Prostate gland (tissue), 2 donors: Measurements from ENCODE around the gene ICA1. TPM values are rescaled to one million over a fixed set of nuclear protein-coding genes. Genes with fewer than 3 reads are reported as not detected.

Source experiments
- DNase-seq: peaks from one replicate; pipeline ENCODE4 v3.0.0-alpha.2; 2019; ENCODE audit warnings: low spot score
- H3K27ac ChIP-seq, 2 donors: fragments of 200-600 bp; sonication (generic); 2 replicates each; pipeline ENCODE4 v1.5.1; 2017 to 2019
- H3K27me3 ChIP-seq: fragments of 200-600 bp; sonication (generic); replicated peaks from 2 replicates; pipeline ENCODE4 v1.5.1; 2019; ENCODE audit not compliant: insufficient read depth
- H3K36me3 ChIP-seq, 2 donors: fragments of 200-600 bp; sonication (generic); 1 replicate in 1 of 2; 2 replicates in 1 of 2; pipeline versions ENCODE4 v1.5.1 to v1.8.1; 2017 to 2019
- H3K4me1 ChIP-seq: fragments of 200-600 bp; sonication (generic); replicated peaks from 2 replicates; pipeline ENCODE4 v1.5.1; 2019
- H3K4me3 ChIP-seq, 2 donors: fragments of 200-600 bp; sonication (generic); 2 replicates each; pipeline ENCODE4 v1.5.1; 2017 to 2019
- H3K9me3 ChIP-seq: fragments of 200-600 bp; sonication (generic); 2 replicates; pipeline ENCODE4 v1.5.1; 2017
- POLR2A ChIP-seq: fragments of 450-650 bp; IDR thresholded peaks from one replicate; pipeline ENCODE4 v1.6.1; 2016; ENCODE audit warnings: antibody characterized with exemption, mild to moderate bottlenecking
- POLR2AphosphoS5 ChIP-seq: sonication (generic); formaldehyde crosslinking; IDR thresholded peaks from one replicate; pipeline ENCODE4 v1.6.1; 2017; ENCODE audit warnings: antibody characterized with exemption
- WGBS: methylation state at CpG from one replicate; pipeline ENCODE4 v1.1.5; 2018; 5-methylcytosine and 5-hydroxymethylcytosine counted together
- intact Hi-C: fragments of 100-400 bp; cut with DNase I; formaldehyde crosslinking; loops from one replicate; pipeline ENCODE4 v1.14.2; 2022
- total RNA-seq, 2 donors: library from RNA; depleted of rRNA; stranded (reverse); fragments of >200 nt; gene quantifications; one replicate each; pipeline ENCODE4 v1.1.0, GENCODE V29; 2016
- TF ChIP-seq, protein P1 (sequence below), 4 experiments: fragments of 200-600 bp in 2 of 4; fragments of 450-650 bp in 2 of 4; sonication (generic) in 2 of 4; IDR thresholded peaks; 1 replicate in 3 of 4; 2 replicates in 1 of 4; pipeline ENCODE4 v1.5.1; 2016 to 2019; ENCODE audit warnings: antibody characterized with exemption in 4 of 4, mild to moderate bottlenecking in 2 of 4, moderate library complexity in 2 of 4

The ICA1 gene
- total RNA-seq, 2 donors from 2014 or later: 49.1 to 51.0 TPM

DNA sequence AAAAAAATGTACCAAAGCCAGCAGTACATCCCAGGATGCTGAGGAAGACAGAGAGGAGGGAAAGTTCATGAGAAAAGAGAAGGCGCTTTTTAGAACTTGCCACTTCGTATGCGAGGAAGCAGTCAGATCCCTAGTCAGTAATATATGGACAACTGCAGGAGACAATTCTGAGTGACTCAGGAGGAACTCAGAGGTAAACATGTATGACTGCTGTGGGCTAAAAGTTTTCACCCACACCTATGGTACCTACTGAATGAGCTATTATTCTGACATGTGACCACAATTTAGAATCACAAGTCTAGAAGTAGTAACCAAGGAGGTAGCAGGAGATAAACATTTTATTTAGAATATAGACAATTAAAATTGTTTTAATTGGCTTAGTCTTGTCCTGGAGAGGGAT, 126.5 kb downstream of the ICA1 start:
- TF ChIP-seq POLR2A (no peak), POLR2AphosphoS5 (no peak)
- TF ChIP-seq, protein P1, sequence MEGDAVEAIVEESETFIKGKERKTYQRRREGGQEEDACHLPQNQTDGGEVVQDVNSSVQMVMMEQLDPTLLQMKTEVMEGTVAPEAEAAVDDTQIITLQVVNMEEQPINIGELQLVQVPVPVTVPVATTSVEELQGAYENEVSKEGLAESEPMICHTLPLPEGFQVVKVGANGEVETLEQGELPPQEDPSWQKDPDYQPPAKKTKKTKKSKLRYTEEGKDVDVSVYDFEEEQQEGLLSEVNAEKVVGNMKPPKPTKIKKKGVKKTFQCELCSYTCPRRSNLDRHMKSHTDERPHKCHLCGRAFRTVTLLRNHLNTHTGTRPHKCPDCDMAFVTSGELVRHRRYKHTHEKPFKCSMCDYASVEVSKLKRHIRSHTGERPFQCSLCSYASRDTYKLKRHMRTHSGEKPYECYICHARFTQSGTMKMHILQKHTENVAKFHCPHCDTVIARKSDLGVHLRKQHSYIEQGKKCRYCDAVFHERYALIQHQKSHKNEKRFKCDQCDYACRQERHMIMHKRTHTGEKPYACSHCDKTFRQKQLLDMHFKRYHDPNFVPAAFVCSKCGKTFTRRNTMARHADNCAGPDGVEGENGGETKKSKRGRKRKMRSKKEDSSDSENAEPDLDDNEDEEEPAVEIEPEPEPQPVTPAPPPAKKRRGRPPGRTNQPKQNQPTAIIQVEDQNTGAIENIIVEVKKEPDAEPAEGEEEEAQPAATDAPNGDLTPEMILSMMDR (IDR thresholded peaks at IDR 0.05): no peak
- intact Hi-C loops: no loop called here
- Histone ChIP-seq H3K4me1 (no peaks in the 10 kb centered on the region), H3K27ac (no peak overlapping the region), H3K36me3 (no peaks in the 10 kb centered on the region), H3K9me3 (no peaks in the 10 kb centered on the region), H3K4me3 (no peak overlapping the region), H3K27me3 (no peaks in the 10 kb centered on the region)
- WGBS: 95% methylated on average over 3 of the region's 3 CpGs
- no peak for DNase-seq

DNA sequence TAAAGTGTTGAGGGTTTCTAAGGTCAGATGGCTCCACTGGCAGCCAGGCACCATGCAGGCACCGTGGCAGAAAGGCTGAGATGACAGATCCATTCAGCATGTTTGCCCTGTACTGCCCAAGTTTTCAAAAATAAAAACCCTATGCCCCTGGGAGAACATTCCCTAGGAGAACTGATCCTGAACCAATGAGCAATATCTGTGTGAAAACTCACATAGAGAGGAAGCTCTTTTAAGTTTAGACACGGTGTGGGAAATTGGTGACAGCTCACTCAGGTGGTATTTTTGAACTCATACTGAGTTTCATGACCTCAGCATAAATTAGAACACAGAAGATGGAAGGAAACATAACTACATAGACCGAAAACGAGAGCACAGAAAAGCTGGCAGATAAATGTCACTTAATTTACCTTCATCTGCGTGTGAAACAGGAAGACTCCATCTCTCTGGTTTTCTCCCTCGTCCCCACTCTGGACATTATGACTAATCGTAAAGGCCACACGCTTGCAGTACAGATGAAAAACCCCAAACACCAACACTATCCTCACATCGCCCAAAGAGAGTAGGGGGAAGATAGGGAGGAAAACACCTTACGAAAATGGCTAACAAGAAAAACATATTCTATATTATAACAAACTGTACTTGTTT, 127.8 kb downstream of the ICA1 start:
- WGBS: 80% methylated on average over 10 of the region's 10 CpGs

DNA sequence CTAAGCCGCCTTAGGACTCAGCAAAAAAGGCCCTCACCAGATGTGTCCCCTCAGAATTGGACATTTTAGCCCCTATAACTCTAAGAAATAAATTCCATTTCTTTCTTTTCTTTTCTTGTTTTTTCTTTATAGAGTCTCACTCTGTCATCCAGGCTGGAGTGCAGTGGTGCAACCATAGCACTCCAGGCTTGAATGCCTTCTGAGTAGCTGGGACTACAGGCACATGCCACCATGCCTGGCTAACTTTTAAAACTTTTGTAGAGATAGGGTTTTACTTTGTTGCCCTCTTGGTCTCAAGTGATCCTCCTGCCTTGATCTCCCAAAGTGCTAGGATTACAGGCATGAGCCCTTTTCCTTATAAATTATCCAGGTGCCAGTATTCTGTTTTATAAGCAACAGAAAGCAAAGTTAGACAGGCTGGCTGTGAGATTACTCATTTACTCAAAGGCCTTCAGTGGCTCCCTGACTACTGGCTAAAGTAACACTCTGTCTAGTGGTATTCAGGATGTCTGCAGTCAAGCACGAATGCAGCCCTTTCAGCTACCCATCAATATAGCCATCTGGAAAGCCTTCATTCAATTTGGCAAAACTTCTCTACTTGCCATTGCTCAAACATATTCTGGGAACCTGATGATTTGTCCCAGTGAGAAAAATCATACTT, 128.6 kb downstream of the ICA1 start:
- no peak for TF ChIP-seq POLR2A
- TF ChIP-seq, protein P1 (IDR thresholded peaks at IDR 0.05): no peak
- no peak for TF ChIP-seq POLR2AphosphoS5
- Histone ChIP-seq H3K4me1 (no peaks in the 10 kb centered on the region), H3K4me3 (no peak overlapping the region), H3K36me3 (no peaks in the 10 kb centered on the region), H3K27me3 (no peaks in the 10 kb centered on the region), H3K27ac (no peak overlapping the region), H3K9me3 (no peaks in the 10 kb centered on the region)
- 90% methylated on average over 2 of the region's 2 CpGs for WGBS
- no peak for DNase-seq
- intact Hi-C loops: no loop called here

More for the DNA sequence above, 127.8 kb downstream of the ICA1 start:
- H3K9me3 ChIP-seq: no peaks in the 10 kb centered on the region
- intact Hi-C loops: no loop called here
- no peaks in the 10 kb centered on the region for H3K4me1 ChIP-seq
- DNase-seq: no peak
- TF ChIP-seq POLR2A: no peak
- TF ChIP-seq POLR2AphosphoS5: no peak
- TF ChIP-seq, protein P1 (IDR thresholded peaks at IDR 0.05): no peak
- H3K27me3 ChIP-seq: no peaks in the 10 kb centered on the region
- H3K36me3 ChIP-seq: no peaks in the 10 kb centered on the region
- H3K4me3 ChIP-seq: no peak overlapping the region
- H3K27ac ChIP-seq: no peak overlapping the region

DNA sequence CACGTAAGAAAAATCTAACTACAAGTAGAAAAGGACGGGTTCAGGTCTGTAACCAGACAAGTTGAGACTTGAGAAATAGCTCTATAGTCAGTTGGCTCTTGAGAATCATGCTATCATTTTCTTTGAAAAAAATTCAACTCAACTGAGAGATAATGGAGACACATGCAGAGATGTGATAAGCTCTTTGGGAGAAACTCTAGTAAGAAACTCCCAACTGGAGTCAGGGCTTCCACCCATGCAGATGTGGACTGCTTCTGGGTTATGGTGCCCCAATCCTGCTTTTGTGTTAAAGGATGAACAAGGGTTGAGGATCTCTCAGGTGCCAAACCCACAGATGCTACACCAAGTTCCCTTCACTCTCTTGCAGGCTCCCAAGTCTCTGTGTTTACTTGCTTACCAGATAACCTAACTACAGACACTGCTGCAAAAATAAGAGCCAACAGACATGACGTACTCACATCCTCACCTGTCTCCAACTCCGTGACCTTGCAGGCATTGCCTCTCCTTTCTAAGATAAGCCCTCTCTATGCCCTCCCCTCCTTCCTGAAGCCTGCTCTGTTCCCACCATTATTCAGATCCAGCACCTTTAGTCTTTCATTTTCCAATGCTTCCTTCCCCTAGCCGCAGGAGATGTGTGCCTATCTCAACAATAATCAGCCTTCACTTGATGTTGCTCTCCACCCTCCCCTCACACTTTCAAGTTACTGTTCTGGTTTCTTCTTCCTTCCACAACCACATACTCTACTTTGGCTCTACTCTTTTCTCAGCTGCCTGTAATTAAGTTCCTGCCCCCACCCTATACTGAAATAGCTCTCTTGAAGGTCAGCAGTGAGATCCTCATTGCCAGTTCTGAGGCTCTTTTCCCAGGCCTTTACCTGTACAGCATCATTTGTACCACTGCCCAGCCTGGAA, 130.0 kb downstream of the ICA1 start:
- intact Hi-C loops: no loop called here
- DNase-seq: no peak
- TF ChIP-seq POLR2AphosphoS5: no peak
- no peak overlapping the region for H3K27ac ChIP-seq
- H3K27me3 ChIP-seq: no peaks in the 10 kb centered on the region
- H3K4me1 ChIP-seq: no peaks in the 10 kb centered on the region
- 76% methylated on average over 5 of the region's 5 CpGs for WGBS
- no peaks in the 10 kb centered on the region for H3K36me3 ChIP-seq
- no peak overlapping the region for H3K4me3 ChIP-seq
- H3K9me3 ChIP-seq: no peaks in the 10 kb centered on the region

DNA sequence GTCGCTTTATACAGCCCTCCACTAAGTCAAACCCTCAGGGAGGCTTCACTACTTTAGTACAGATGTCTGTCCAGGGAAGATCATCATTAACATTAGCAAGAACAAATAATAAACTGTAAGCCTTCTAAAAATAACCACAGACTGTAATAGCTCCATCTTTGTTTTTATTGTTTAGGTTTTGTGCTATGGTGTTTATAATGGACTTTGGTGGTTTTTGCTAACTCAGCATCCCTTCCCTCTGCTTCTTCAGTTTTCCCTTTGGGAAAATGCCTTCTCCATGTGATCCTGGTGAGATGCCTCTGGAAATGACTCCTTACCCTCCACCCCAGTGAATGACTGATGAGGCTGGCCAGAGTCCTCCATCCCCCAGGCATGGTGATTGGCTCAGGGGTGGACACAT, 131.3 kb downstream of the ICA1 start:
- no peaks in the 10 kb centered on the region for H3K36me3 ChIP-seq
- DNase-seq: no peak
- H3K4me3 ChIP-seq: no peak overlapping the region
- WGBS: 98% methylated on average over 1 of the region's 1 CpG
- H3K27me3 ChIP-seq: no peaks in the 10 kb centered on the region
- H3K4me1 ChIP-seq: no peaks in the 10 kb centered on the region
- intact Hi-C loops: no loop called here
- H3K27ac ChIP-seq: no peak overlapping the region
- TF ChIP-seq POLR2A (no peak), POLR2AphosphoS5 (no peak)
- TF ChIP-seq, protein P1 (IDR thresholded peaks at IDR 0.05): no peak
- H3K9me3 ChIP-seq: no peaks in the 10 kb centered on the region
